OCI-LY7 (cell line): Measurements from ENCODE around the gene KIF5A. TPM values are rescaled to one million over a fixed set of nuclear protein-coding genes. Genes with fewer than 3 reads are reported as not detected.
A peak's percentile ranks its signal among the peaks of the same experiment; 100 is the strongest.
"Not testable (repeated sequence)": the region's sequence is repeated elsewhere in the genome, so short reads cannot be mapped to it uniquely, and the experiment has no call there.

Experiments
- BruUV-seq: library from RNA; stranded (reverse); fragments of 400-500 nt; replicated peaks from 2 replicates; lab custom pipeline; 2021; lab: Mats Ljungman, UMichigan
- CTCF ChIA-PET: fragments of 300-600 bp; sonication (Branson Sonifier 250); formaldehyde crosslinking; loops from one replicate; lab custom pipeline; 2022; ENCODE audit warnings: antibody characterized with exemption; ENCODE audit not compliant: unreplicated experiment; lab: Charles Lee
- POLR2A ChIA-PET: fragments of 300-600 bp; sonication (Branson Sonifier 250); formaldehyde crosslinking; loops from one replicate; lab custom pipeline; 2022; ENCODE audit warnings: antibody characterized with exemption; lab: Charles Lee
- DNase-seq: peaks from one replicate; pipeline ENCODE4 v3.0.0-alpha.2; 2015; ENCODE audit warnings: low spot score
- H2AFZ ChIP-seq: fragments of 200-600 bp; sonication (generic), shearing (Covaris generic); 2 replicates; pipeline ENCODE4 v1.6.1; 2014; ENCODE audit warnings: mild to moderate bottlenecking, antibody characterized with exemption, low read length, moderate library complexity
- H3K27ac ChIP-seq: fragments of 200-600 bp; sonication (generic); 2 replicates; pipeline ENCODE4 v1.5.1; 2014; ENCODE audit warnings: mixed run types, low read depth, mild to moderate bottlenecking, moderate library complexity, low read length, inconsistent platforms; ENCODE audit not compliant: poor library complexity, severe bottlenecking
- H3K36me3 ChIP-seq: fragments of 200-600 bp; sonication (generic); 2 replicates; pipeline ENCODE4 v1.6.1; 2014; ENCODE audit warnings: mild to moderate bottlenecking, antibody characterized with exemption, low read length, moderate library complexity, mixed read lengths; ENCODE audit not compliant: insufficient read depth
- H3K4me1 ChIP-seq: fragments of 200-600 bp; sonication (generic); 2 replicates; pipeline ENCODE4 v1.5.1; 2014; ENCODE audit warnings: mild to moderate bottlenecking, low read length; ENCODE audit not compliant: insufficient read depth, poor library complexity, severe bottlenecking
- H3K4me2 ChIP-seq: fragments of 200-600 bp; sonication (generic); 2 replicates; pipeline ENCODE4 v1.6.1; 2014; ENCODE audit warnings: mild to moderate bottlenecking, low read length
- H3K4me3 ChIP-seq: fragments of 200-600 bp; sonication (generic); 2 replicates; pipeline ENCODE4 v1.5.1; 2014; ENCODE audit warnings: mild to moderate bottlenecking, low read depth, low read length; ENCODE audit not compliant: poor library complexity, severe bottlenecking
- H3K79me2 ChIP-seq: fragments of 200-600 bp; sonication (generic); 2 replicates; pipeline ENCODE4 v1.6.1; 2016; ENCODE audit warnings: low read depth, mild to moderate bottlenecking, low read length, moderate library complexity, mixed read lengths; ENCODE audit not compliant: insufficient read depth
- H3K9me2 ChIP-seq: fragments of 200-600 bp; sonication (generic); 2 replicates; pipeline ENCODE4 v1.6.1; 2016; ENCODE audit warnings: mild to moderate bottlenecking, low read length, mixed read lengths; ENCODE audit not compliant: insufficient read depth
- H3K9me3 ChIP-seq: fragments of 200-600 bp; sonication (generic); 2 replicates; pipeline ENCODE4 v1.6.1; 2014; ENCODE audit warnings: mild to moderate bottlenecking, mixed run types, low read length, mixed read lengths
- H4K20me1 ChIP-seq: fragments of 200-600 bp; sonication (generic); 2 replicates; pipeline ENCODE4 v1.6.1; 2014; ENCODE audit warnings: mild to moderate bottlenecking, antibody characterized with exemption, low read length, moderate library complexity, mixed read lengths; ENCODE audit not compliant: insufficient read depth
- CTCF ChIP-seq: fragments of 200-600 bp; sonication (generic); conservative IDR thresholded peaks from 2 replicates; pipeline ENCODE4 v1.5.1; 2014; ENCODE audit warnings: mild to moderate bottlenecking, antibody characterized with exemption, low read length, moderate library complexity, mixed read lengths
- EZH2phosphoT487 ChIP-seq: fragments of 200-600 bp; sonication (generic); IDR thresholded peaks from 2 replicates; pipeline ENCODE4 v1.6.1; 2018; ENCODE audit warnings: low read depth, borderline replicate concordance, mild to moderate bottlenecking, mixed run types, antibody characterized with exemption, low read length, moderate library complexity, mixed read lengths
- intact Hi-C: fragments of 100-400 bp; cut with micrococcal nuclease; formaldehyde crosslinking; loops from one replicate; pipeline ENCODE4 v1.10.0; 2022; ENCODE audit not compliant: unreplicated experiment
- total RNA-seq, 2 experiments: library from RNA; depleted of rRNA in 1 of 2; stranded (reverse); fragments of >200 nt in 1 of 2; shearing (Covaris generic) in 1 of 2; gene quantifications; 2 replicates each; pipeline ENCODE4 v1.2.3, GENCODE V29; 2014 to 2022

KIF5A gene
- total RNA-seq, 2 experiments from 2014 or later = 0.09 to 1.6 TPM

GRCh38 chr12:57515934-57516541 lies 33.8 kb upstream of the KIF5A start:
- H4K20me1 ChIP-seq = peaks cover 10% of the 10 kb centered on the region
- POLR2A ChIA-PET = interaction anchor here (1.6 to 1.8 kb wide), 2 partner anchors 11 to 36 kb away, joined by 5 to 11 read pairs; no protein-coding TSS in a partner anchor
- peak overlapping the region; percentile 10 for H3K27ac ChIP-seq
- intact Hi-C loops = no loop called here
- H3K9me2 ChIP-seq = no peaks in the 10 kb centered on the region
- CTCF ChIA-PET = interaction anchor here (0.6 kb wide), 1 partner anchor 25 kb away, joined by 3 read pairs; no protein-coding TSS in a partner anchor
- no peak overlapping the region for H3K4me2 ChIP-seq
- H3K36me3 ChIP-seq = peaks cover 89% of the 10 kb centered on the region
- H3K9me3 ChIP-seq = no peaks in the 10 kb centered on the region
- peaks cover 23% of the 10 kb centered on the region for H3K79me2 ChIP-seq
- H3K4me3 ChIP-seq = no peak overlapping the region
- no peak for TF ChIP-seq EZH2phosphoT487
- TF ChIP-seq CTCF = no peak
- DNase-seq = no peak
- H3K4me1 ChIP-seq = peaks cover 19% of the 10 kb centered on the region
- no peak overlapping the region for H2AFZ ChIP-seq
- TSS peak; percentile 53 for BruUV-seq

GRCh38 chr12:57516617-57517153 lies 33.2 kb upstream of the KIF5A start:
- intact Hi-C loops = no loop called here
- Histone ChIP-seq H3K4me2 (no peak overlapping the region), H3K4me1 (peaks cover 25% of the 10 kb centered on the region), H3K9me3 (no peaks in the 10 kb centered on the region), H3K4me3 (no peak overlapping the region), H3K79me2 (peaks cover 23% of the 10 kb centered on the region), H3K36me3 (peaks cover 83% of the 10 kb centered on the region), H4K20me1 (peaks cover 10% of the 10 kb centered on the region), H3K9me2 (no peaks in the 10 kb centered on the region), H2AFZ (no peak overlapping the region), H3K27ac (no peak overlapping the region)
- CTCF ChIA-PET = interaction anchor here (0.6 kb wide), 1 partner anchor 25 kb away, joined by 3 read pairs; no protein-coding TSS in a partner anchor
- no peak for DNase-seq
- POLR2A ChIA-PET = interaction anchor here (1.6 kb wide), 1 partner anchor 36 kb away, joined by 5 read pairs; no protein-coding TSS in a partner anchor
- TF ChIP-seq EZH2phosphoT487 = no peak
- no TSS peak for BruUV-seq

GRCh38 chr12:57517187-57517586 lies 32.7 kb upstream of the KIF5A start:
- TF ChIP-seq CTCF (no peak), EZH2phosphoT487 (no peak)
- Histone ChIP-seq H3K79me2 (peaks cover 23% of the 10 kb centered on the region), H3K4me1 (peaks cover 30% of the 10 kb centered on the region), H3K4me2 (no peak overlapping the region), H3K9me3 (no peaks in the 10 kb centered on the region), H4K20me1 (peaks cover 10% of the 10 kb centered on the region), H3K9me2 (no peaks in the 10 kb centered on the region), H3K4me3 (no peak overlapping the region), H2AFZ (no peak overlapping the region), H3K27ac (no peak overlapping the region), H3K36me3 (peaks cover 78% of the 10 kb centered on the region)
- CTCF ChIA-PET = interaction anchor here (1.1 kb wide), 1 partner anchor 58 kb away, joined by 3 read pairs; no protein-coding TSS in a partner anchor
- POLR2A ChIA-PET = no interaction called here
- DNase-seq = no peak
- intact Hi-C loops = no loop called here
- no TSS peak for BruUV-seq

- H3K4me3 ChIP-seq, H3K9me2 ChIP-seq, DNase-seq, H3K9me3 ChIP-seq, H2AFZ ChIP-seq, intact Hi-C loops, BruUV-seq, H3K27ac ChIP-seq: not testable (repeated sequence)
- Histone ChIP-seq H3K4me1 (peaks cover 32% of the 10 kb centered on the region), H4K20me1 (peaks cover 10% of the 10 kb centered on the region), H3K4me2 (peak overlapping the region; percentile 93; the same call in 1 of the 2 replicates), H3K36me3 (peaks cover 72% of the 10 kb centered on the region), H3K79me2 (peaks cover 23% of the 10 kb centered on the region)
- ChIA-PET POLR2A (interaction anchor here (0.8 kb wide), 1 partner anchor 15 kb away, joined by 3 read pairs; no protein-coding TSS in a partner anchor), CTCF (interaction anchor here (1.1 kb wide), 1 partner anchor 59 kb away, joined by 3 read pairs; no protein-coding TSS in a partner anchor)
Observed at GRCh38 chr12:57517718-57518117, 32.1 kb upstream of the KIF5A start.
